ENCODE measurements around the gene GALNT9. TPM values are rescaled to one million over a fixed set of nuclear protein-coding genes. Genes with fewer than 3 reads are reported as not detected.
"Not testable (repeated sequence)": the region's sequence is repeated elsewhere in the genome, so short reads cannot be mapped to it uniquely, and the experiment has no call there.

GALNT9 gene
- total RNA-seq, 1 donor from 2014 or later, result not detected

DNA sequence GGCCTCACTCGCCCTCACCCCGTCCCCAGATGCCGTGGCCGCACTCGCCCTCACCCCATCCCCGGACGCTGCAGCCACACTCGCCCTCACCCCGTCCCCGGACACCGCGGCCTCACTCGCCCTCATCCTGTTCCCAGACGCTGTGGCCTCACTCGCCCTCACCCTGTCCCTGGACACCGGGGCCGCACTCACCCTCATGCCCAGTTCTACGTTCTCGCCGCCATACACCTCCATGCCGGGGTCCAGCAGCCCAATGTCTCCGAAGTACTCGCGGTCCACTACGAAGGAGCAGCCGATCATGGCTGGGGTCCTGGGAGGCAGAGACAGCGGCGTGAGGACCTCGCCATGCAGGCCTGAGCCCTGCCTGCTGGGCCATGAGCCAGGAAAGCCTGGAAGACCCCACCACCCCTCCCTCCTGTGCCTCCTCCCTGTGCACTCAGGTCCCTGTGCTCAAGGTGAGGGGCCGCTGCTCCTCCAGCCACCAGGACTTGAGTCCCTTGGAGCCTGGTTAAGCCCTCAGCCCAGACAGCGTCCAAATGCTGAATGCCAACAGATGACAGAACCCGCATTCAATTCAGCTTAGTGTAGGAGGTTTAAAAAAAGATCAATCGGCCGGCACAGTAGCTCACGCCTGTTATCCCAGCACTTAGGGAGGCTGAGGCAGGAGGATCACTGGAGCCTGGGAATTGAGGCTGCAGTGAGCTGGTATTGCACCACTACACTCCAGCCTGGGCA, 81.5 kb downstream of the GALNT9 start:
- ATAC-seq, result peak; percentile 13

DNA sequence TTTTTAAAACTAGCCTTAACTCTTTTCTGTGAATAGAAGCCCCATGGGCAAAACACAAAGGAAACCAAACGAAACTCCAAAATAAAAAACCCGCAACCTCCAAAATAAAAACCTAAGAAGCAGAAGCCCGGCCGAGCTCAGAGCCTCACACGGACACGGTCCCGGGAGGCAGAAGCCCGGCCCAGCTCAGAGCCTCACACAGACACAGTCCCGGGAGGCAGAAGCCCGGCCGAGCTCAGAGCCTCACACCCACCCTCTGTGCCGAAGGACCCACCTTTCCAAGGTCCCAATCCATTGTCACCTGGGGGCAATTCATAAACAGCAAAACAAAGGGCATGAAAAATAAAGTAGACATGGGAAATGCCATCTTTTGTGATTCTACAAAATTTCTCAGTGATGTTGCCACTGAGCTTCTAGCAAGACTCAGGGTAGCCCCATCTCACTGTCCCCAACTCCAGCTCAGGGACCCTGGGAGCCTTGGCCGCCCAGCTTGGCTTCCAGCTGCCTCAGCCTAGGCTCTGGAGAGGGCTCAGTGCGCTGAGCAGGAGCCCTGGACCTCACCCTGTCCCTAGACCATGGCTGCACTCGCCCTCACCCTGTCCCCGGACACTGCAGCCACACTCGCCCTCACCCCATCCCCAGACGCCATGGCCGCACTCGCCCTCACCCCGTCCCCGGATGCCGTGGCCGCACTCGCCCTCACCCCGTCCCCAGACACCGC, 82.2 kb downstream of the GALNT9 start:
- no peak for ATAC-seq

DNA sequence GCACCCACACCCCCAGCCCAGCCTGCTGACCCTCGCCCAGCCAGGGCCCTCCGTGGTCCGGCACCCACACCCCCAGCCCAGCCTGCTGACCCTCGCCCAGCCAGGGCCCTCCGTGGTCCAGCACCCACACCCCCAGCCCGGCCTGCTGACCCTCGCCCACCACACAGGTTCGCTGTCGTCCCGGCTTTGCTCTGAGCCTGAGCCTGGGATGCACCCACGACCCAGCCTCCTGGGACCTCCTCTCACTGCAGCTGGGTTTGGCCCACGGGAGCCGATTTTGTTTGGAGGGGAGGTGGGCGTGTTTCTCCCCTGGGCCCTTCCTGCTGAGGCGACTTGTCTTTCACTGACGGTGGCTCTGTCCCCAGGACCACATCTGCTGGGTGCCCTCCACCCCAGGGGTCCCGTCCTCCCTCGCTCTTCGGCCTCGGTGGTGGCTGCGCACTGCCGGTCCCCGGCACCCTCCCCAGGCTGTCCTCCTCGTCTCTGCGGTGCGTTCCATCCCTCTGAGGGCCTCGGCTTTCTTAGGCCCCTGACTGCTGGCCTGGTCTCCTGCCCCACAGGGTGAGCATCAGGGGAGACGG, 83.8 kb downstream of the GALNT9 start:
- no peak for ATAC-seq

DNA sequence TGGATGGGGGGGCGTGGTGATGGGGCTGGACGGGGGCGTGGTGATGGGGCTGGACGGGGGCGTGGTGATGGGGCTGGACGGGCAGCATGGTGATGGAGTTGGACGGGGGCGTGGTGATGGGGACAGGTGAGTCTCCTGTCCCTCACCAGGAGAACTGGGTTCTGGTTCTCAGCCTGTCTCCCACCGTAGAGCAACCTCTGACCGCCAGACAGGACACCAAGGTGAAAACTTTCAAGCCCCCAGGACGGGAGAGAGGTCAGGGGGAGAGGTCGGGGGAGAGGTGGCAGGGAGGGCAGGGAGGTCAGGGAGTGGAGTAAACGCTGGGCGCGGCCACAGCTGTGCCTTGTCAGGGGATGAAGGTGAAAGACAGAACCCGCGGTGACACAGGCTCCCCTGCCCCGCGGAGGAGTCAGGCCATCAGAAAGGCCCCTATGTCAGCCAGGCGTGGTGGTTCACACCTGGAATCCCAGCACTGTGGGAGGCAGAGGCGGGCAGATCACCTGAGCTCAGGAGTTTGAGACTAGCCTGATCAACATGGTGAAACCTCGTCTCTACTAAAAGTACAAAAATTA, 84.6 kb downstream of the GALNT9 start:
- ATAC-seq, result no peak

DNA sequence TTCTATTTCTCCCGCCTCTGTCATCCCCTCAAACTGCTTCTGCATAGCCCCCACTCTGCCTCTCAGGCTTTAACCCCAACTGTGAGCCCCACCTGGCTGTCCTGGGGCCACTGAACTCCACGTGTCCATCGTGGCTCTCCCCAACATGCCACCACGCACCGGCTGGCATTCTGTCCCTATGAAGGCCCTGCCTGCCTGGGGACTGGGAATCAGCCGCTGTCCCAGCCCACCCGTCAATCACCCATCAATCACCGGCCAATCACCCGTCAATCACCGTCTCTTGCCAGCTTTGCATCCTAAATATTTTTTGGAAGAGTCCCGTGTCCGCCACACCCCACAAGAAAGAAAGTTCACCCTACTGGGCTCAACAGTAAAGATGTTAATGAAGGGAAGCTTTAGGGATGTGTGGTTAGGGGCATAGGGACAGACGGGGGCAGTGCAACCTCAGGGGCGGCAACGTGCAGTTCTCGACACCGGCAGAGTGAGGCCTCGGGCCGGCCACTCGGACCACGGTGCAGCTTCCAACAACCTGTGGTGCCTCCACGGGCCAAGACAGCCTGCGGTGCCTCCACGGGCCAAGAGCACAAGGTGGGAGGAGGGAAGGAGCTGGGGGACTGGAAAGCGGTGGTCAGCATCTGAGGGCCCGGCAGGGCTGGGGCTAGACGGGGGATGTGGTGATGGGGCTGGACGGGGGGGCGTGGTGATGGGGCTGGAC, 85.6 kb downstream of the GALNT9 start:
- no peak for ATAC-seq

DNA sequence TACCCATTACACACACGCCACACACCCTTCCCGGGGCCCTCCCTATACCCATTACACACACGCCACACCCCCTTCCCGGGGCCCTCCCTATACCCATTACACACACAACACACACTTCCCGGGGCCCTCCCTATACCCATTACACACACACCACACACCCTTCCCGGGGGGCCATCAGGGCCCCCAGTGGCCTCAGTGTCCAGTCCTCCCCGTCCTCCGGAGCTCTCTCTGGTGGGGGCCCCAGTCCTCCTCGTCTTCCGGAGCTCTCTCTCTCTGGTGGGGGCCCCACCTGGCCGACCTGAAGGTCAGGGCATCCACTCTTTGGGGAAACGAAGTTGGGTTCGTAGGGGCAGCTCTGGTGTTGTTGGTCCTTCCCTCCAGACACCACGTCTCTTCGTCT, 86.2 kb downstream of the GALNT9 start:
- ATAC-seq, result not testable (repeated sequence)

DNA sequence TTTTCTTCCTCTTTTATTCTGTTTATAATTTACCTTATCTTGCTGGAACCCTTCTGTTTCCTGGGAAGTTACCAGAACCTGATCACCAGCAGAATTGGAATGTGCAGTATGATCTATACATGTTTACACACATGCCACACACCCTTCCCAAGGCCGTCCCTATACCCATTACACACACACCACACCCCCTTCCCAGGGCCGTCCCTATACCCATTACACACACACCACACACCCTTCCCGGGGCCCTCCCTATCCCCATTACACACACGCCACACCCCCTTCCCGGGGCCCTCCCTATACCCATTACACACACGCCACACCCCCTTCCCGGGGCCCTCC, 88.8 kb downstream of the GALNT9 start:
- not testable (repeated sequence) for ATAC-seq

DNA sequence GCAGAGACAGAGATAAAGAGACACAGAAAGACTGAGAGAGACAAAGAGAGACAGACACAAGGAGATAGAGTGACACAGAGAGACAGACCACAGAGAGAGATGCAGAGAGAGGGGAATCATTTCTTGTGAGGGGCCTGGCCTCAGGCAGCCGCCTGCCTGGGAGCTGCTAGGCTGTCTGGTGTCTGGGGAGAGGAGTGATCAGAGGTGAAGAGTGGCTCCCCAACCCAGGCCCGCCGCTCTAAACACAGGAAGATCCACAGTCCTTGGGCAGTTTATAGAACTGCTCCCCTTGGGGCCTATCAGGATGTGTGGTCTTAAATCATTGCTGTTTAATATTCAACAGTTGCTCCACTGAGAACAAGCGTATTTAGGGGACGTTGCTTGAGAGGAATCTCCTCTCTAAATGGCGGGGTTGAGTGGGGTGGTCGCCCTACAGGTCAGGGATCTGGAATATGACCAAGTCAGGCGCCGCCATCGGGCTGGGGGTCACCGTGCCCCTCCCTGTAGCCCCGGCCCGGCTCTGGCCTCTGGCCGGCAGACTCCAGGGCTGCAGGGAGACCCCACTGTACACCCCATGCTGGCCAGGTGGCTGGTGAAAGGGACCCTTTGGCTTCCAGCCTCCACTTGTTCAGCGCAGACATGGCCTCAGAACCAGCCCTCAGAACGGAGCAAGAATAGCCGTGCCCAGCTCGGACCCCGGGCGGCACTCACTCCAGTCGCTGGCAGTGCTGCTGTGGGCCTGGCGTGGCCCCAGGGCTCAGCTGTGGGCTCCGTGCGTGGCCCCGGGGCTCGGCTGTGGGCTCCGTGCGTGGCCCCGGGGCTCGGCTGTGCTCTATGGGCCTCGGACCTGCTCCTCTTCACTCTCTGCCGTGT, 89.4 kb downstream of the GALNT9 start:
- ATAC-seq, result no peak

DNA sequence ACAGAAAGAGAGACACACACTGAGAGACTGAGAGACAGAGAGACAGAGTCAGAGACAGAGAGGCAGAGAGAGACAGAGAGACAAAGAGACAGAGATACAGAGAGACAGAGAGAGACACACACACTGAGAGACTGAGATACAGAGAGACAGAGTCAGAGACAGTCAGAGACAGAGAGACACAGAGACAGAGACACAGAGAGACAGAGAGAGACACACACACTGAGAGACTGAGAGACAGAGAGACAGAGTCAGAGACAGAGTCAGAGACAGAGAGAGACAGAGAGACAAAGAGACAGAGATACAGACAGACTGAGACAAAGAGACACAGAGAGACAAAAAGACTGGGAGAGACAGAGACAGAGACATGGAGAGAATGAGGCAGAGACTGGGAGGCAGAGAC, 90.0 kb downstream of the GALNT9 start:
- ATAC-seq, result no peak

DNA sequence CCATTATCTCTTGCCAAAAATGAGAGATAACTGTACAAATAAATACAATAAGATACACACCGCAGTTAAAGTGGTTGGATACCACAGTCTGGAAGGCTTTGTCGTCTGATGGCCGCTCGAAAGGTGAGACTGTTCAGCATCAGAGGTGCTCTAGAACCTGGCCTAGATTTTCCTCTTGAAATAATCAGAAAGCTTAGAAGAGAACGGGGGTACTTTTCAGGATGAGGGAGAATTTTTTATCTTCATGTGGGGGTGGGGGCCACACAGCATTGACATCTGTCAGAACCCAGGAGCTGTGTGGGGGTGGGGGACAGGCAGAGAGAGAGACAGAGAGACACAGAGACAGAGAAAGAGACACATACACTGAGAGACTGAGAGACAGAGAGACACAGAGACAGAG, 90.5 kb downstream of the GALNT9 start:
- ATAC-seq, result no peak

DNA sequence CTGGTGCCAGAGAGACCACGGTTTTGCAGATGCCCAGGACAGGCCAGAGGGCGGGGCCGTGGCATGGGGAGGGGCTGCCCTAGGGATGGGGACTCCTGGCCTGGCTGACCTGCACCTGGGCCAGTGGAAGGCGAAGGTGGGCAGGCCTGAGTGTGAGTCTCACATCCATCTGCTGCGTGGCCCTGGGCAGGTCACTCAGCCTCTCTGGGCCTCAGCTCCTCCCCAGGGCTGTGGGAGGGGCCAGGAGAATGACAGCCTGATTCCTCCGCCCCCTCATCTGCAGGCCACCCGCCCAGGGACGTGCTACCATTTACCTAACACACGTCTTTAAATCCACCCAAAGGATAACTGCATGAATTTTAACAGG, 90.9 kb downstream of the GALNT9 start:
- ATAC-seq, result no peak

DNA sequence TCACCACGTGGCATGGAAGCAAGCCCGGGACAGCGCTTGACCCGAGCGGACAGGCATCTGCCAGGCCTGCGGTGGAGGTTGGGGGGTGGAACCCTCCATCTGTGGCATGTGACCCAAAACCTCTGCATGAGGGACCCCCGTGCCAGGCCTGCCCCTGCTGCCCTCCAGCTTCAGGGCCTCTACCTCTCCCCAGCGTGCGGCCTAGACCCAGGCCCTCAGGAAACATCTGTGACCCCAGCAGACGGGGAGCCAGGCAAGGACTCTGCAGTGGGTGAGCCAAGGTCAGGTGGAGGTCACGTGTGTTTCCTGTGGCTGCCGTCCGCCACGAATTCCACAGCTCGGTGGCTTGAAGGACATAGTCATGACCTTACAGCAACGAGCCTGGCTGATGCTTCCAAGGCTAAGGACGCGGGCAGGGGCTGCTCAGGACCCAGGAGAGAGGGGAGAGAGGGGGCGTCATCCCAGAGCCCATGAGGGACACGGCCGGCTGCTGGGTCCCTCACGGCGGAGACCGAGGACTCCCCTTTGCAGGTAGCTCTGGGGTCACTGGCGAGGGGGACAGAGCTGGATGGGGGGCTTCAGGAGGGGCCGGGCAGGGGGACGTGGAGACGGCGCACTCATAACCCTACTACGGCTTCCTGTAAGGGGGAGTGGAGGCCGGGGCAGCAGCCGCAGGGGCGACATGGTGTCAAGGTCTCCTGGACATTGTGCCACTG, 91.5 kb downstream of the GALNT9 start:
- ATAC-seq, result no peak

DNA sequence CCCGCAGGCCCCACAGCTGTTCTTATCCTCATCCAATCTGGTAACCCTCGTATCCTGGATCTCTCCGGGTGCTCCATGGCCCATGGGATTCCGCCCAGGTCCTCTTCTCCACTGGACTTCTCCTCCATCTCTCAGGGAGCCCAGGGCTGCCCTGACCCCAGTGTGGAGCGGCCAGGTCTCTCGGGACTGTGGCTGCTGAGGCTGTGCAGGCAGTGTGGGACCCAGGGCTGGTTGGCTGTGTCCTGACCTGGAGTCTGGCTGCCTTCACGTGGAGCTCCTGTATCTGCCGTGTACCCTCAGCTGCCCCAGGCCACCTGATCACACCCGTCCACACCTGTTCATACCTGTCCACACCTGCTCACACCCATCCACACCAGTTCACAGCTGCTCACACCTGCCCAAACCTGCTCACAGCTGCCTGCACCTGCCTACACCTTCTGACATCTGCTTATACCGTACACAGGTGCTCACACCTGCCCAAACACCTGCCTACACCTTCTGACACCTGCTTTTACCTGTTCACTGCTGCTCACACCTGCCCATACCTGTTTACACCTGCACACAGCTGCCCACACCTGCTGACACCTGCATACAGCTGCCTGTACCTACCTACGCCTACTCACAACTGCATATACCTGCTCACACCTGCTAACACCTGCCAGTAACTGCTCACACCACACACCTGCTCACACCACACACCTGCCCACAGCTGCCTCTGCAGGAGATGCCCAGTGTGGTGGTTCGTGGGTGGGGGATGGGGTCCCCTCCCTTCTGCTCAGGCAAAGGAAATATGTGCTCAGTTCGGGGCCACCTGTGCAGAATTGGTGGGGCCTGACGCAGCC, 92.2 kb downstream of the GALNT9 start:
- no peak for ATAC-seq

DNA sequence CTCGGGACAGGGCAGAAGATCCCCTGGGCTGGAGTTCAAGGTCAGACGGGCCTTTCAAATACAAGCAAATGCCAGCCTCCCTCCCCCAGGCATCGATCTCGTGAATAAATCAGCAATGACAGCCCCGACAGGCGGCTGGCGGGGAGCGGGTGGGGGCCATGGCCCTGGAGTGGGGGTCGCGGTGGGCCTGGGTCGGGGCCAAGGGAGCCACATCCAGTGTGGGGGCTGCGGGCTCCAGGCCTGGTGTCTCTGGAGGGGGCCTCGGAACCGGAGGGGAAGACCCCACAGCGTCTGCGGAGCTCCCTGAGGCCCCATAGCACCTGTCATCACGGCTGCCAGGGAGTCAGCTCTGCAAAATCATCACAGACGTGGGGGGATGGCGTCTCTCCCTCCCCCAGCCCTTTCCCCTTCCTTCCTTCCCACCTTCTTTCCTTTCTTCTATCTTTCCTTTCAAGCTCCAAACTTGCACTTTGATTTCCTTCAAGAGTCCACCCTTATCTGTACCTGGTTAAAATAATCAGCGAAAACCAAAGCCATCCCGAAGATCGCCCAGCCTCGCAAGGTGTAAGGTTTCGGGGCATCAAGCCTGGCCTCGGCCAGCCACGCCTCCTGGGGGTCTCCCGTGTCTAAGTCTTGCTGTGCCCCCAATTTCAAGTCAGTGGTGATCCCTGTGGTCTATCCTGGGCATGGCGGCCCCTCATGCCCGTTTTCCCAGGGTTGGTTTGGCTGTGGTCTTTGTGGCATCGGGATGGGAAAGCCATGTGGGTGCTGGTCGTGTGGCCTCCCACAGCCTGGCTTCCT, 93.1 kb downstream of the GALNT9 start:
- no peak for ATAC-seq

DNA sequence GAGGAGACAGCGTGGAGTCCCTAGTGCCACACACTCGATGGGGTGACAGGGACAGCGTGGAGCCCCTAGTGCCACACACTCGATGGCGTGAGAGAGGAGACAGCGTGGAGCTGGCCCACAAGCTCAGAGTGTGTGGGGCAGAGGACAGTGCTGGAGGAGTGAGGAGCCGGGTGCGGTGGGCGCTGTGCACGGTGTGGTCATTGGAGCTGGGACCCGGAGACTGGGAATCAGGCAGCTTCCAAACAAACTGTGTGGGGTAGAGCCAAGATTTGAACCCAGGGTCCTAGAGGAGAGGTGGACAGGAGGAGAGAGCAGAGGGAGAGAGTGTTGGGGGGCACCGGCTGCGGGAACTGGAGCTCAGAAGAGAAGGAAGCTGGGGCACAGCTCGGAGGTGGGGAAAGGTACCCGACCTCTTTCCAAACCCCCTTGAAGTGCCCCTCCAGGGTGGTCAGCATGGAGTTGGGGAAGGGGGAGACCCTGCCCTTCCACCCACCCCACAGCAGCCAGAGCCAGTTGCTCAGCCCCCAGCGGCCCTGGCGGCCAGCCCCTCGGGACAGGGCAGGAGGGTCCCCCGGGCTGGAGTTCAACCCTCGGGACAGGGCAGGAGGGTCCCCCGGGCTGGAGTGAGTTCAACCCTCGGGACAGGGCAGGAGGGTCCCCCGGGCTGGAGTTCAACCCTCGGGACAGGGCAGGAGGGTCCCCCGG, 94.1 kb downstream of the GALNT9 start:
- no peak for ATAC-seq

DNA sequence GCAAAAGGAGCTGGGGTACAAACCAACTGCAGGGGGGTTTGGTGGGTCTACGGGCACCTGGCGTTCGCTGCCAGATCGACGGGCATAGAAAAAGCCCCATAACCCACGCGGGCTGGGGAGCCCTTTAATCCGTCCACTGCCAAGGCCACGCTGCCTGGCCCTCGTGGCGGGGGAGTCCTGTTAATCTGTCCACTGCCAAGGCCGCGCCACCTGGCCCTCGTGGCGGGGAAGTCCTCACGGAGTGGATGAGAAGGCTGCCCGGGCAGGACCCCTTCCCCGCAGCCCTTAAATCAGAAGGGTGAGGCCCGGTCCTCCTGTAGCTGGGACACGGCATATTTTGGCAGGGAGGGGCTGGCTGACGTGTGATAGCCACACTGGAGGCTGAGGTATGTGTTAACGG, 99.0 kb downstream of the GALNT9 start:
- no peak for ATAC-seq

DNA sequence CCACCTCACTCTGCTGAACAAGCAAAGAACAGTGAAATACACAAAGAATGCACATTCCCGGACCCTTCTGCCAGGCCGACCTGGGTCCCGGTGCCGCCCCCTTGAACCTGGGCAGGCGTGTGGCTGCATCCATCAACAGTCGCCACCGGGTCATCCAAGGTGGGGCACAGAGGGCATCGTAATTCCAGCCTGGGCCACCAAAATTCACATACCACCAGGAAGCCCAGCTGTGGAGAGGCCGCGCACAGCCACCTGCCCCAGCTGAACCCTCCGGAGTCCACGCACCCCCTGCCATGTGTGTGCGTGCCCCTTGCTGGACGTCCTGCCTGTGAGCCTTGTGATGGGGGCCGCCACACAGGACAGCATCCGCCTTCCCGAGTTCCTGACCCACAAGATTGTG, 99.5 kb downstream of the GALNT9 start:
- no peak for ATAC-seq

DNA sequence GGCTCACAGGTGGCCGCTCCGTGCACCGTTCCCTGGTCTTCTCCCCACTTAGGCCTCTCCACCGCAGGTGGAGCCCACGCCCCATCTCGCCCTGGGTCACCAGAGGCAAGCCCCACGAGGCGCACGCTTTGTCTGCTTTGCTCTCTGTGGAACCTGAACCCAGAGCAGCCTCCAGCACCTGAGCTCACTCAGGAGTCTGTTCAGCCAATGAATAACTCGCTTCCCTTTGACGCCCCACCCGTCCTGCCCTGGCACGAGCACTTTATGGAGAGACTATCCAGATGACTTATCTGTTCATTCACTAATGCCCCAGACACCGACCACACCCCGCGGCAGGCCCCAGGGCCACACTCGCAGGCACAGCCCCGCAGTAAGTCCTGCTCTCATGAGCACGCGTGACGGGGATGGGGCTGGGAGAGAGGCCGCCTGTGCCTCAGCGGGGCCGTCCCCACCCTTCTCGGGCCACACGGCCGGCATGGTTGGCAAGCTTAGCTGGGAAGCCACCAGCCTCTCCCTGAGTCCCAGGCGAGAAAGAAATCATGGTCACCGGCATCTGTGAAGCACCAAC, 100.1 kb downstream of the GALNT9 start:
- no peak for ATAC-seq

Data from esophagus mucosa (tissue), 1 donor.